GM19372 (cell line): ENCODE results near the gene FAM110D.

Experiments
- ATAC-seq: cut with Tn5 transposase; IDR thresholded peaks from one replicate; pipeline ENCODE4 v1.9.1; 2021; ENCODE audit warnings: mild to moderate bottlenecking, low read depth, moderate library complexity; ENCODE audit not compliant: unreplicated experiment

FAM110D gene

GRCh38 chr1:26181586-26182382 is 22.9 kb downstream of the FAM110D start:
- no peak for ATAC-seq

- no peak for ATAC-seq
Measured at GRCh38 chr1:26182383-26182696, 23.5 kb downstream of the FAM110D start.

GRCh38 chr1:26184086-26184485 is 25.2 kb downstream of the FAM110D start:
- no peak for ATAC-seq

- no peak for ATAC-seq
Measured at GRCh38 chr1:26184883-26185282, 26.0 kb downstream of the FAM110D start.

- no peak for ATAC-seq
Measured at GRCh38 chr1:26187882-26188281, 29.0 kb downstream of the FAM110D start.

GRCh38 chr1:26188477-26188876 is 29.6 kb downstream of the FAM110D start:
- ATAC-seq, result no peak

GRCh38 chr1:26189331-26189730 is 30.5 kb downstream of the FAM110D start:
- no peak for ATAC-seq

GRCh38 chr1:26189751-26190275 is 30.9 kb downstream of the FAM110D start:
- ATAC-seq, result no peak

GRCh38 chr1:26190373-26190987 is 31.6 kb downstream of the FAM110D start, which contains the start of gene CATSPER4:
CATSPER4 (plus strand) TSS chr1:26190602; CDS start chr1:26190628, 26 bp downstream.
- ATAC-seq, result no peak

- no peak for ATAC-seq
Measured at GRCh38 chr1:26191739-26192138, 32.9 kb downstream of the FAM110D start.

- ATAC-seq, result no peak
Measured at GRCh38 chr1:26195805-26196204, 36.9 kb downstream of the FAM110D start.

GRCh38 chr1:26197301-26197700 is 38.4 kb downstream of the FAM110D start:
- no peak for ATAC-seq

- ATAC-seq, result no peak
Measured at GRCh38 chr1:26197813-26198212, 38.9 kb downstream of the FAM110D start.

GRCh38 chr1:26200413-26200812 is 41.5 kb downstream of the FAM110D start:
- ATAC-seq, result no peak

GRCh38 chr1:26203642-26204318 is 44.9 kb downstream of the FAM110D start:
- no peak for ATAC-seq

GRCh38 chr1:26210147-26210870 is 51.4 kb downstream of the FAM110D start:
- ATAC-seq, result no peak

- no peak for ATAC-seq
Measured at GRCh38 chr1:26212726-26213125, 53.8 kb downstream of the FAM110D start.

GRCh38 chr1:26213335-26213905 is 54.5 kb downstream of the FAM110D start:
- ATAC-seq, result no peak
